ENCODE results near the gene CLECL1. TPM values are rescaled to one million over a fixed set of nuclear protein-coding genes. Genes with fewer than 3 reads are reported as not detected.
"Not testable (repeated sequence)": the region's sequence is repeated elsewhere in the genome, so short reads cannot be mapped to it uniquely, and the experiment has no call there.

The CLECL1 gene
- total and polyA plus RNA-seq, 12 donors = 0.38 to 1.9 (median 1.2) TPM; not detected in 4

DNA sequence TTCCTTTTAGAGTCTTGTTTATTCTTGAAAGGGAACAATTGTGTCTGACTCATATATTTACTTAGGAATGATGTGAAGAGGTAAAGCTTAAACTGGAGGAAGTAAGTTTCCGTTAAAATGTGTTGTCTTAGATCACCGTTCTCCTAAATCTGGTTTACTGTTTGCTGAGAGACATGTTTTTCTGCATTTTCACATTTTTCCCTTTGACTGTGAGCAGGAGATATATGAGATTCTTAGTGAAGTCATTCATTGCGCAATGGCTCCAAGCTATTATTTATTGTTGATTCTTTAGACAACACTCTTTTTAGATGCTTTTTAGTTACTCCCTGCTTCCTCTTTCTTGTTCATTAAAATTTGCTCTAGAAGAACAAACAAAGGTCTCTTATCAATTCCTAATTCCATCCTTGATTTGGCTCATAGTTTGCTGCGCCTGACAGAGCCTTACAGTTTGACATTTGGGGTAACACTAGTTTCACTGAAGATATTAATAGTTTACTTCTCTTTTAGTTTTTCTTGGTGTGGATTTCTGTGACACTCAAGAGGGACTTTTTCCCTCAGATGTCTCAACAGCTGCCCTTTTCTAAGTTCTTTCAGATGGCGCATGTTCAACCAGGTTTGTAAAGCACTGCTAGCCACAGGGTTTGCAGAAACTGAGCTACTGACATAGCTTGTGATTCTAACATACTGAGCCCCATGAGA, 11.4 kb downstream of the CLECL1 start:
- Histone ChIP-seq H3K4me3 (no peak overlapping the region), H3K36me3 (replicated peaks in 1 of 2) (no peaks in the 10 kb centered on the region), H3K27me3 (no peaks in the 10 kb centered on the region), H3K27ac (no peak overlapping the region), H3K9me3 (replicated peaks in 1 of 3) (no peaks in the 10 kb centered on the region), H3K4me1 (replicated peaks in 1 of 2) (no peaks in the 10 kb centered on the region)
- no peak for DNase-seq
- intact Hi-C loops (cut with DNase I) = no loop called here
- WGBS, 4 donors = 59 to 69% (median 62%) methylated on average over 5 of the region's 5 CpGs
- TF ChIP-seq, protein P1, sequence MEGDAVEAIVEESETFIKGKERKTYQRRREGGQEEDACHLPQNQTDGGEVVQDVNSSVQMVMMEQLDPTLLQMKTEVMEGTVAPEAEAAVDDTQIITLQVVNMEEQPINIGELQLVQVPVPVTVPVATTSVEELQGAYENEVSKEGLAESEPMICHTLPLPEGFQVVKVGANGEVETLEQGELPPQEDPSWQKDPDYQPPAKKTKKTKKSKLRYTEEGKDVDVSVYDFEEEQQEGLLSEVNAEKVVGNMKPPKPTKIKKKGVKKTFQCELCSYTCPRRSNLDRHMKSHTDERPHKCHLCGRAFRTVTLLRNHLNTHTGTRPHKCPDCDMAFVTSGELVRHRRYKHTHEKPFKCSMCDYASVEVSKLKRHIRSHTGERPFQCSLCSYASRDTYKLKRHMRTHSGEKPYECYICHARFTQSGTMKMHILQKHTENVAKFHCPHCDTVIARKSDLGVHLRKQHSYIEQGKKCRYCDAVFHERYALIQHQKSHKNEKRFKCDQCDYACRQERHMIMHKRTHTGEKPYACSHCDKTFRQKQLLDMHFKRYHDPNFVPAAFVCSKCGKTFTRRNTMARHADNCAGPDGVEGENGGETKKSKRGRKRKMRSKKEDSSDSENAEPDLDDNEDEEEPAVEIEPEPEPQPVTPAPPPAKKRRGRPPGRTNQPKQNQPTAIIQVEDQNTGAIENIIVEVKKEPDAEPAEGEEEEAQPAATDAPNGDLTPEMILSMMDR (IDR thresholded peaks at IDR 0.05) = no peak
- TF ChIP-seq POLR2A (IDR thresholded peaks at IDR 0.05) = no peak

DNA sequence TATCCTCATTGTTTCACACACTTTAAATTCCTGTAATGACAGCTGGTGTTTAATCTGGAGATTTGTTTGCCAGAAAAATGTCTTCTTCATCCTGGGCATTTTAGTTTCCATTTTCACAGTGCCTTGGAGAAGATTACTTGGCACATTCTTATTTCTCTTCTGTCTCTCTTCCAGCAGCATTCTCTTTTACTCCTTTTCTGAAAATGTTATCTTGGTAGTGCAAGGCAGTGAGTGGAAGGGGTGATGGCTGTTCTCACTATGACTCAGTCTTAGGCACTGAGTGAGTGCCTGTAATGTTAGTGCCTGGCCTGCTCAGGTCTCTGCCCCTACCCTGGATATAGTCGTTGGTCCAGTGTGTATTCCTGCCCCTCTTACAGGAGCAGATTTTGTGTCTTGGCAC, 13.1 kb downstream of the CLECL1 start:
- TF ChIP-seq POLR2A (IDR thresholded peaks at IDR 0.05) = no peak
- TF ChIP-seq, protein P1 (IDR thresholded peaks at IDR 0.05) = no peak
- Histone ChIP-seq H3K36me3 (replicated peaks in 1 of 2) (no peaks in the 10 kb centered on the region), H3K4me3 (no peak overlapping the region), H3K27ac (no peak overlapping the region), H3K9me3 (replicated peaks in 1 of 3) (no peaks in the 10 kb centered on the region), H3K27me3 (no peaks in the 10 kb centered on the region), H3K4me1 (replicated peaks in 1 of 2) (no peaks in the 10 kb centered on the region)
- intact Hi-C loops (cut with DNase I) = no loop called here
- no peak for DNase-seq
- 37 to 89% (median 73%) methylated on average over 1 of the region's 1 CpG for WGBS, 4 donors

DNA sequence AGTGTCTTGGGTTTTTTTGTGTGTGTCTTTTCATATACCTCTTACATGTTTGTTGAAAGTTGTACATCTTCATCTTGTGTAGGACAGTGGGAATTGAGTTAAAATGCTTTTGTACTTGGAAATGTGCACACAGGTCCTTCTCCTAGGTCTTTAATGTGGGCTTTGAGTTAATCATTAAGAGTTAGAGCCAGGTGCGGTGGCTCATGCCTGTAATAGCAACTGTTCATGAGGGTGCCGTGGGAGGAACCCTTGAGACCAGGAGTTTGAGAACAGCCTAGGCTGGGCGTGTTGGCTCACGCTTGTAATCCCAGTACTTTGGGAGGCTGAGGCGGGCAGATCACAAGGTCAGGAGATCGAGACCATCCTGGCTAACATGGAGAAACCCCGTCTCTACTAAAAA, 13.9 kb downstream of the CLECL1 start:
- 88 to 96% (median 89%) methylated on average over 7 of the region's 7 CpGs for WGBS, 4 donors
- Histone ChIP-seq H3K4me3 (no peak overlapping the region), H3K27me3 (no peaks in the 10 kb centered on the region), H3K27ac (no peak overlapping the region), H3K36me3 (replicated peaks in 1 of 2) (no peaks in the 10 kb centered on the region), H3K9me3 (replicated peaks in 1 of 3) (no peaks in the 10 kb centered on the region), H3K4me1 (replicated peaks in 1 of 2) (no peaks in the 10 kb centered on the region)
- TF ChIP-seq, protein P1 (IDR thresholded peaks at IDR 0.05) = no peak
- TF ChIP-seq POLR2A (IDR thresholded peaks at IDR 0.05) = no peak
- no peak for DNase-seq
- intact Hi-C loops (cut with DNase I) = no loop called here

DNA sequence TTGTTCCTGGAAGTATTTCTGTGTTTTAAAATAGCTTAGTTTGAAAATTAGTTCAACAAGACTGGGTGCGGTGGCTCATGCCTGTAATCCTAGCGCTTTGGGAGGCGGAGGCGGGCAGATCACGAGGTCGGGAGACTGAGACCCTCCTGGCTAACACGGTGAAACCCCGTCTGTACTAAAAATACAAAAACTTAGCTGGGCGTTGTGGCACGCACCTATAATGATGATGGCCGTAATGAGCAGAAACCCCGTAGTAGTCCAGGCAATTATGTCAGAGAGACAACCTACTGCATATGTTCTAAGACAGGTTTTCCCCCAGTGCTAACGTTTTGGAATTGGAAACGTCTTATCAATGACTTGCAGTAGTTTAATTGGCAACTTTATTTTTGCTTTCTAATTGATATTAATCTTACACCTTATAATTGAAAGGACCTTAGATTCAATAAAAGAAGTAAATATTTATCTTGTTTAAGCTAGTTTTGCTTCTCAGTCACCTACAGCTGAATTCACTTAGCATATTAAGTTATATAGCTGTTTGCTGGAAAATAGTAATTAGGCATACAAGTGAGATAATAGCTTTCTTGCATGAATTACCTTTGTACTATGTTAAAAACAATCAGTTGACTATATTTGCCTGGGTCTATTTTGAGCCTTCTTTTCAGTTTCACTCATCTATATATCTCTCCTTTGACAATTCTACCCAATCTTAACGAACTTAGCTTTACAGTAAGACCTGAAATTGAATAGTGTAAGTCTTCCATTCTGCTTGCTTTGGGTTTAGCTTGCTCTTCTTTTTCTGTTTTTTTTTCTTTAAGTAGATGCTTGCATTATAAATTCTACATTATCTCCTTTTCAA, 15.6 kb downstream of the CLECL1 start:
- Histone ChIP-seq H3K9me3 (replicated peaks in 1 of 3) (no peaks in the 10 kb centered on the region), H3K4me1 (replicated peaks in 1 of 2) (no peaks in the 10 kb centered on the region), H3K36me3 (replicated peaks in 1 of 2) (no peaks in the 10 kb centered on the region), H3K4me3 (no peak overlapping the region), H3K27ac (no peak overlapping the region), H3K27me3 (no peaks in the 10 kb centered on the region)
- 84 to 92% (median 86%) methylated on average over 15 of the region's 15 CpGs for WGBS, 4 donors
- DNase-seq = no peak
- intact Hi-C loops (cut with DNase I) = no loop called here
- no peak for TF ChIP-seq POLR2A (IDR thresholded peaks at IDR 0.05)
- TF ChIP-seq, protein P1 (IDR thresholded peaks at IDR 0.05) = no peak

DNA sequence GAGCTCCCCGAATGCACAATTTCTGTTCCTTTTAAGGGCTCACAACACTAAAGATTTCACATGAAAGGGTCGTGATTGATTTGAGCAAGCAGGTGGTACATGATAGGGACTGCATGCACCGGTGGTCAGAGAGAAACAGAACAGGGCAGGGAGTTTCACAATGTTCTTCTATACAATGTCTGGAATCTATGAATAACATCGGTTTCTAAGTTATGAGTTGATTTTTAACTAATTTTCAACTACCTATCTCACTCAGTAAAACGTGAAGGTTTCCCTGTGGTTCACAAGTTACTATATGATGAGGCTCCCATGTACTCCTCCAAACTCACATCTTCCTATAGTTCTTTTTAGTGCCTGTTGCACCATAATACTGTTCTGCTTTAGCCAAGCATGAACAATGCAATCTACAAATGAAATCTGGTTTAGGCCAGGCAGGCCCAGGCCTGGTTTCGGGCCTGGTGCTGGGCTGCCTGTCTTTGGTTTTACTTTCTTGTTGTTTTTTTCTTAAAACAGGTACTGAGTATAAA, 19.8 kb downstream of the CLECL1 start:
- intact Hi-C loops (cut with DNase I) = loop anchor here in 1 of 2 donors (5.0 kb wide), 1 partner anchor 76 kb away; no protein-coding TSS in a partner anchor
- not testable (repeated sequence) for H3K27me3 ChIP-seq; H3K4me3 ChIP-seq; H3K36me3 ChIP-seq (replicated peaks in 1 of 2); DNase-seq; H3K9me3 ChIP-seq (replicated peaks in 1 of 3); H3K4me1 ChIP-seq (replicated peaks in 1 of 2); H3K27ac ChIP-seq
- 74 to 85% (median 76%) methylated on average over 6 of the region's 6 CpGs for WGBS, 4 donors
